AG10803 (cell line): ENCODE measurements around the gene TDRD9.

Source experiments
- DNase-seq: peaks from one replicate; pipeline ENCODE4 v3.0.0; 2010; ENCODE audit warnings: low read depth
- H3K4me3 ChIP-seq: 2 replicates; pipeline ENCODE4 v1.5.1; 2011; ENCODE audit warnings: mild to moderate bottlenecking, low read length, control low read depth
- CTCF ChIP-seq: conservative IDR thresholded peaks from 2 replicates; pipeline ENCODE4 v1.5.1; 2011; ENCODE audit warnings: mild to moderate bottlenecking, low read length, control low read depth, inconsistent platforms

Gene TDRD9

GRCh38 chr14:104001003-104001402 lies 72.7 kb downstream of the TDRD9 start:
- TF ChIP-seq CTCF, result no peak
- no peak overlapping the region for H3K4me3 ChIP-seq
- DNase-seq, result no peak

GRCh38 chr14:104003616-104004015 lies 75.4 kb downstream of the TDRD9 start:
- TF ChIP-seq CTCF, result no peak
- no peak overlapping the region for H3K4me3 ChIP-seq
- DNase-seq, result no peak

- no peak for DNase-seq
These were observed 76.6 kb downstream of the TDRD9 start for GRCh38 chr14:104004849-104005248.

GRCh38 chr14:104005489-104005888 lies 77.2 kb downstream of the TDRD9 start:
- no peak for DNase-seq
- no peak overlapping the region for H3K4me3 ChIP-seq
- TF ChIP-seq CTCF, result no peak

More at GRCh38 chr14:104004849-104005248, 76.6 kb downstream of the TDRD9 start:
- no peak overlapping the region for H3K4me3 ChIP-seq
- TF ChIP-seq CTCF, result no peak

GRCh38 chr14:104007121-104007520 lies 78.9 kb downstream of the TDRD9 start:
- H3K4me3 ChIP-seq, result no peak overlapping the region
- DNase-seq, result no peak
- TF ChIP-seq CTCF, result no peak

GRCh38 chr14:104009297-104009696 lies 81.0 kb downstream of the TDRD9 start:
- no peak for TF ChIP-seq CTCF
- no peak overlapping the region for H3K4me3 ChIP-seq
- DNase-seq, result no peak

- H3K4me3 ChIP-seq, result no peak overlapping the region
- TF ChIP-seq CTCF, result no peak
- no peak for DNase-seq
These were observed 83.7 kb downstream of the TDRD9 start for GRCh38 chr14:104011824-104012517.
